C4-2B (cell line): ENCODE data around the gene NCCRP1.

Experiments
- ZFX ChIP-seq: fragments of 450-650 bp; IDR thresholded peaks from 2 replicates; pipeline ENCODE4 v1.6.1; 2017
- TF ChIP-seq, protein P1 (sequence below): fragments of 450-650 bp; conservative IDR thresholded peaks from 2 replicates; pipeline ENCODE4 v1.5.1; 2017; ENCODE audit warnings: mild to moderate bottlenecking

DNA sequence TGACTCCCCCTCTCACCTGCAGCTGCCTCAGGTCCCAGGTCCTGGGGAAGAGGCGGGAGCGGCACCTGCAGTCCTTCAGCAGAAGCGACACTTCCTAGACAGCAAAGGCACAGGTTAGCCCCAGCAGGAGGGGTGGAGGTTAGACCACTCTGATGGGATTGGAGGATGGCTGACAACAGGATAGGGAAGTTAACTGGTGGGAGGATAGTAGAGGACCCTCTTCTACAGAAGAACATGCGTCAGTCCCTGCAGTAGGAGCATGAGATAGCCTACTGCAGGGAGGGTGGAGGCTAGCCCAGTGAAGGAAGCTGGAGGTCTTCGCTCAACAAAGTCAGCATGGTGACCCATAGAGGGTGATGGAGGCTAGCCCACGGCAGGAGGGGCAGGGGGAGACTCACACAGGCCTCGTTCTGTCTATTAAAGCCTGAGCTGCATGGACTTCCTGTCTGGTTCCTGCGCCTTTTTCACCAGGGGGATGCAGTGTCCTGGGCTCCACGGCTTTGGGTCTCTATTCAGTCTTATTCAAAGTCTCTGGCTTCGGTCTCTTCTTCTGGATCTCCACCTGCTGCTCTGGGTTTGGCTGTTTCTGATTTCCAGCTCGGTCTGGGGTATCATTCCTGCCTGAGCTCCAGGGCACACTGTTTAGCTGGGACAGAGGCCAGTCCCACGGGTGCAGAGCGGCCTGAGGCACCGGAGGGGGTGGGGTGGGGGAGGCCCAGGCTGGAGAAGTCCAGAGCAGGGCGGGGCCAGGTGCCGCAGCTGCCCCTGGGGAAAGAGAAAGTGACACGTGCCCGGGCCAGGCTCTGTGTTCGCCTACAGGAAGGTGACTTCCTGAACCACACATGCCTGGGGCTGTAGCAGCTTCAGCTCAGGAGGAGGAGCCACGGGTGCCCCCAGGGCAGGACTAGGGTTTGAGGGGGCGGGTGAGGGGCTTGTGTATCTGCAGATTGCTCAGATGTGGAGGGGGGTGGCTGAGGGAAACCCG is 40.7 kb downstream of the NCCRP1 start:
- TF ChIP-seq, protein P1, sequence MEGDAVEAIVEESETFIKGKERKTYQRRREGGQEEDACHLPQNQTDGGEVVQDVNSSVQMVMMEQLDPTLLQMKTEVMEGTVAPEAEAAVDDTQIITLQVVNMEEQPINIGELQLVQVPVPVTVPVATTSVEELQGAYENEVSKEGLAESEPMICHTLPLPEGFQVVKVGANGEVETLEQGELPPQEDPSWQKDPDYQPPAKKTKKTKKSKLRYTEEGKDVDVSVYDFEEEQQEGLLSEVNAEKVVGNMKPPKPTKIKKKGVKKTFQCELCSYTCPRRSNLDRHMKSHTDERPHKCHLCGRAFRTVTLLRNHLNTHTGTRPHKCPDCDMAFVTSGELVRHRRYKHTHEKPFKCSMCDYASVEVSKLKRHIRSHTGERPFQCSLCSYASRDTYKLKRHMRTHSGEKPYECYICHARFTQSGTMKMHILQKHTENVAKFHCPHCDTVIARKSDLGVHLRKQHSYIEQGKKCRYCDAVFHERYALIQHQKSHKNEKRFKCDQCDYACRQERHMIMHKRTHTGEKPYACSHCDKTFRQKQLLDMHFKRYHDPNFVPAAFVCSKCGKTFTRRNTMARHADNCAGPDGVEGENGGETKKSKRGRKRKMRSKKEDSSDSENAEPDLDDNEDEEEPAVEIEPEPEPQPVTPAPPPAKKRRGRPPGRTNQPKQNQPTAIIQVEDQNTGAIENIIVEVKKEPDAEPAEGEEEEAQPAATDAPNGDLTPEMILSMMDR: no peak
- no peak for TF ChIP-seq ZFX
